Mesendoderm (in vitro differentiated cells): ENCODE measurements around the gene P2RX4.

Source experiments
- DNase-seq: peaks from one replicate; pipeline ENCODE4 v3.0.0; 2013
- H2AK5ac ChIP-seq: 2 replicates; pipeline ENCODE4 v1.6.1; 2013; ENCODE audit warnings: low read length, inconsistent platforms
- H2BK120ac ChIP-seq: 2 replicates; pipeline ENCODE4 v1.6.1; 2013; ENCODE audit warnings: low read depth, mild to moderate bottlenecking, low read length, moderate library complexity, mixed read lengths
- H2BK15ac ChIP-seq: replicated peaks from 2 replicates; pipeline ENCODE4 v1.6.1; 2013; ENCODE audit warnings: low read depth, mild to moderate bottlenecking, moderate library complexity
- H2BK5ac ChIP-seq: 2 replicates; pipeline ENCODE4 v1.6.1; 2013; ENCODE audit warnings: low read length, inconsistent platforms
- H3K18ac ChIP-seq: 2 replicates; pipeline ENCODE4 v1.6.1; 2013; ENCODE audit warnings: mild to moderate bottlenecking, low read length, mixed read lengths
- H3K23ac ChIP-seq: one replicate; pipeline ENCODE4 v1.6.1; 2013; ENCODE audit warnings: low read length
- H3K27ac ChIP-seq: 2 replicates; pipeline ENCODE4 v1.5.1; 2013; ENCODE audit warnings: low read depth, mild to moderate bottlenecking, inconsistent platforms, low read length, moderate library complexity
- H3K27me3 ChIP-seq: 2 replicates; pipeline ENCODE4 v1.6.1; 2013; ENCODE audit warnings: low read length, control low read depth, mild to moderate bottlenecking, inconsistent platforms; ENCODE audit not compliant: insufficient read depth, poor library complexity
- H3K36me3 ChIP-seq: 2 replicates; pipeline ENCODE4 v1.6.1; 2013; ENCODE audit warnings: low read length, inconsistent platforms; ENCODE audit not compliant: control insufficient read depth, insufficient read depth
- H3K4ac ChIP-seq: one replicate; pipeline ENCODE4 v1.6.1; 2013; ENCODE audit warnings: low read depth, mild to moderate bottlenecking, low read length, moderate library complexity
- H3K4me1 ChIP-seq: 2 replicates; pipeline ENCODE4 v1.6.1; 2013; ENCODE audit warnings: low read depth, low read length, inconsistent platforms; ENCODE audit not compliant: control insufficient read depth
- H3K4me2 ChIP-seq: 2 replicates; pipeline ENCODE4 v1.6.1; 2013; ENCODE audit warnings: low read length
- H3K4me3 ChIP-seq: 2 replicates; pipeline ENCODE4 v1.5.1; 2013; ENCODE audit warnings: mild to moderate bottlenecking, low read length
- H3K56ac ChIP-seq: one replicate; pipeline ENCODE4 v1.6.1; 2013; ENCODE audit warnings: low read length
- H3K79me1 ChIP-seq: 2 replicates; pipeline ENCODE4 v1.6.1; 2013; ENCODE audit warnings: low read length, inconsistent platforms
- H3K79me2 ChIP-seq: 2 replicates; pipeline ENCODE4 v1.6.1; 2013; ENCODE audit warnings: mild to moderate bottlenecking, low read length; ENCODE audit not compliant: control insufficient read depth, insufficient read depth
- H3K9ac ChIP-seq: 2 replicates; pipeline ENCODE4 v1.6.1; 2013; ENCODE audit warnings: low read length, inconsistent platforms
- H4K5ac ChIP-seq: one replicate; pipeline ENCODE4 v1.6.1; 2013; ENCODE audit warnings: low read length
- H4K8ac ChIP-seq: one replicate; pipeline ENCODE4 v1.6.1; 2013; ENCODE audit warnings: low read depth, mild to moderate bottlenecking, control low read depth, low read length, moderate library complexity
- WGBS: extraction: QIAGEN DNeasy Blood & Tissue Kit; methylation state at CpG from one replicate; pipeline ENCODE4 v1.1.7; 2013; ENCODE audit warnings: low lambda C conversion rate, missing lambda C conversion rate; ENCODE audit not compliant: insufficient coverage; ENCODE audit errors: extremely low coverage; 5-methylcytosine and 5-hydroxymethylcytosine counted together

Gene P2RX4

DNA sequence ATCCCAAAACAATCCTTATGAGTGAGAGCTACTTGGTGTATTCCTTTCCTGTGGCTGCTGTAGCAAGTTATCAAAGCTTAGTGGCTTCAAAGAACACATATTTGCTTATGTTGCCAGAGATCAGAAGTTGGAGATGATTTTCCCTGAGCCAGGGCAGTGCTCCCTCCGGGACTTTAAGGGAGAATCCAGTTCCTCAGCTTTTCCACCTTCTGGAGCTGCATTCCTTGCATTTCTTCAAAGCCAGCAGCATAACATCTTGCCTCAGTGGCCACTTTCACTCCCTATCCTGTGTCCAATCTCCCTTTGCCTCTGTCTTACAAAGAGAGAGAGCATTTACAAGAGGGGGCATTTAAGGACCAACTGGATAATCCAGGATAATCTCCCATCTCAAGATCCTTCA is 43.6 kb upstream of the P2RX4 start:
- Histone ChIP-seq H2BK5ac (no peak overlapping the region), H3K56ac (no peak overlapping the region), H3K27me3 (no peaks in the 10 kb centered on the region), H3K4me3 (no peak overlapping the region), H3K79me2 (no peaks in the 10 kb centered on the region), H3K4ac (no peak overlapping the region), H3K36me3 (no peaks in the 10 kb centered on the region), H2BK120ac (no peak overlapping the region), H4K8ac (no peak overlapping the region), H4K5ac (no peak overlapping the region), H3K18ac (no peak overlapping the region), H3K27ac (no peak overlapping the region), H2AK5ac (no peak overlapping the region), H2BK15ac (no peak overlapping the region), H3K9ac (no peak overlapping the region), H3K23ac (no peak overlapping the region), H3K79me1 (no peaks in the 10 kb centered on the region), H3K4me1 (no peaks in the 10 kb centered on the region), H3K4me2 (no peak overlapping the region)
- no CpG with 5 or more reads among the region's 1 CpG for WGBS
- DNase-seq = peak; percentile 65

DNA sequence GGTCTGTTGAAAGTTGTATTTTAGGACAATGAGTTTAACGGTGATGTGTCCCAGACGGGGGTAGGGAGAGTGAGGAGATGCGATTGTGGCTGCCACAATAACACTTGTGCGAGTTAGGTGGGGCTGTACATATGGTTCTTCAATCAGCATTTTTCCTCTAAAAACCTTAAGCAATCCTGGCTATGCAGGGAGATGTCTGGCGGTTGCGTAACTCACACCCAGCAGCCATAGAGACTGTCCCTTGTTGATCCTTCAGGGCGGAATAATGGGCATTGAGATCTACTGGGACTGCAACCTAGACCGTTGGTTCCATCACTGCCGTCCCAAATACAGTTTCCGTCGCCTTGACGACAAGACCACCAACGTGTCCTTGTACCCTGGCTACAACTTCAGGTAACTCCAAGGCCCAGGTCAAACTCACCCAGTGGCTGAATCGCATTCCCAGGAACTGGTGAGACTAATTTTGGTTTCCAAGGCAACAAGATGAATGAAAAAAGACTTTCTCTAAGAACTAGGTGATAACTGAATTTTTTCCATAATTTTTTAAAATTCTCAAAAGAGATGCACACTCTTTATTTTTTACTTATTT is 42.6 kb upstream of the P2RX4 start:
- Histone ChIP-seq H3K4me2 (no peak overlapping the region), H3K36me3 (no peaks in the 10 kb centered on the region), H3K4me3 (no peak overlapping the region), H4K5ac (no peak overlapping the region), H2BK120ac (no peak overlapping the region), H2AK5ac (no peak overlapping the region), H3K4me1 (no peaks in the 10 kb centered on the region), H3K27me3 (no peaks in the 10 kb centered on the region), H3K79me1 (no peaks in the 10 kb centered on the region), H2BK5ac (no peak overlapping the region), H3K27ac (no peak overlapping the region), H3K18ac (no peak overlapping the region), H2BK15ac (no peak overlapping the region), H3K79me2 (no peaks in the 10 kb centered on the region), H3K56ac (no peak overlapping the region), H4K8ac (no peak overlapping the region), H3K4ac (no peak overlapping the region), H3K9ac (no peak overlapping the region), H3K23ac (no peak overlapping the region)
- WGBS = no CpG with 5 or more reads among the region's 14 CpGs
- peak; percentile 20 for DNase-seq

DNA sequence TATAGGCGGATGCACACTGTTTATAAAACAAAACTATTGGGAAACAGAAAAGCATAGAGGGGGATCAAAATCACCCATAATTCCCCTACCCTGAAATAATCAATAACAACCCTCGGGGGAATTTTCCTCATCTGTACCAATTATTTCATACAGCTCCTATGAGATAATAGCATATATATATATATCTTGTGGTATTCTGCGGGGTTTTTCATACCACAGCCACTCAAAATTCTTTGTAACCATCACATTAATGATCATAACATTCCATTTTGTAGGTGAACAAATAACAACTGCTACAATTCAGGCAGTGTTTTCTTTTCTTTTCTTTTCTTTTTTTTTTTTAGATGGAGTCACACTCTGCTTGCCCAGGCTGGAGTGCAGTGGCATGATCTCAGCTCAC is 42.0 kb upstream of the P2RX4 start:
- WGBS = no CpG with 5 or more reads among the region's 3 CpGs
- Histone ChIP-seq H3K56ac (no peak overlapping the region), H3K4me3 (no peak overlapping the region), H3K4me1 (no peaks in the 10 kb centered on the region), H3K79me1 (no peaks in the 10 kb centered on the region), H3K23ac (no peak overlapping the region), H2AK5ac (no peak overlapping the region), H2BK120ac (no peak overlapping the region), H3K9ac (no peak overlapping the region), H4K8ac (no peak overlapping the region), H2BK5ac (no peak overlapping the region), H3K18ac (no peak overlapping the region), H2BK15ac (no peak overlapping the region), H3K27ac (no peak overlapping the region), H3K79me2 (no peaks in the 10 kb centered on the region), H3K27me3 (no peaks in the 10 kb centered on the region), H3K4me2 (no peak overlapping the region), H3K36me3 (no peaks in the 10 kb centered on the region), H4K5ac (no peak overlapping the region), H3K4ac (no peak overlapping the region)
- no peak for DNase-seq

DNA sequence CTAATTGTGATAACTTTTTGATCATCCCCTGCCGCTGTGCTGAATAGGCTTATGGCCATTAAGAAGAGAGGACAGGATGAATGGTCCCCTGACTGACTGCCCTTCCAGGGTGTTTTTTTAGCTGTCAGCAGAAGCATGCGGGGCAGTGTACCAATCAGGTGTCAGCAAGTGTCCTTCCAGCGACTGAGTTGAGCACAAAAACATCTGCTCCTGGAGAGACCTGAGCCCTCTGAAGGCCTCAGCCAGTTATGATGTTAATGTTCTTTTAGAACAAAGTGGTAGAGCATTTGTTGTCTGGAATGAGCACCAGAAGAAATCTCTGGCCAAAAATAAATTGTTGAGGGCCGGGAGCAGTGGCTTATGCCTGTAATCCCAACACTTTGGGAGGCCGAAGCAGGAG is 39.8 kb upstream of the P2RX4 start:
- DNase-seq = no peak
- Histone ChIP-seq H3K56ac (no peak overlapping the region), H3K4me2 (no peak overlapping the region), H3K27ac (no peak overlapping the region), H3K9ac (no peak overlapping the region), H2BK15ac (no peak overlapping the region), H3K4ac (no peak overlapping the region), H3K18ac (no peak overlapping the region), H2BK5ac (no peak overlapping the region), H3K36me3 (no peaks in the 10 kb centered on the region), H3K79me2 (no peaks in the 10 kb centered on the region), H2BK120ac (no peak overlapping the region), H2AK5ac (no peak overlapping the region), H4K8ac (no peak overlapping the region), H3K27me3 (no peaks in the 10 kb centered on the region), H3K4me1 (no peaks in the 10 kb centered on the region), H3K23ac (no peak overlapping the region), H3K4me3 (no peak overlapping the region), H3K79me1 (no peaks in the 10 kb centered on the region), H4K5ac (no peak overlapping the region)
- no CpG with 5 or more reads among the region's 5 CpGs for WGBS

DNA sequence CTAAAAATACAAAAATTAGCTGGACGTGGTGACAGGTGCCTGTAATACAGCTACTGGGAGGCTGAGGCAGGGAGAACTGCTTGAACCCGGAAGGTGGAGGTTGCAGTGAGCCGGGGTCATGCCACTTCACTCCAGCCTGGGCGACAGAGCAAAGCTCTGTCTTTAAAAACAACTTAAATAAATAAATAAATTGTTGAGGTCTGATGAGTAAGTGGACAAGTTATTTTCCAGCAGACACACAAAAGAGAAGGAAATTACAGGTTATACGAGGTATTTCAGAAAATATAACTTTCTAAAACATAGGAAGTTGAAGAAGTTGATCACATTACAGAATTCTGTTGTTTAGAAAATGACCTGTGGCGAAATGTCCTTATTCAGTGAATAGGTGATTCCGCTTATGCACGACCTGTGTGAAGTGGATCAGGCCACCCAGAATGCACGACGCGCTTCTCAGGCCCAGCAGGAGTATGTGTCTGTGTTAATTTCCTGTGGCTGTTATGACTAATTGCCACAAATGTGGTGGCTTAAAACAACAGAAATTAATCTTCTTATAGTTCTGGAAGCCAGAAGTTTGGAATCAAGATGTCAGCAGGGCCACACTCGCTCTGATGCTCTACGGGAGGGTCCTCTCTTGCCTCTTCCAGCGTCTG is 39.2 kb upstream of the P2RX4 start:
- no peak overlapping the region for H2BK5ac ChIP-seq

DNA sequence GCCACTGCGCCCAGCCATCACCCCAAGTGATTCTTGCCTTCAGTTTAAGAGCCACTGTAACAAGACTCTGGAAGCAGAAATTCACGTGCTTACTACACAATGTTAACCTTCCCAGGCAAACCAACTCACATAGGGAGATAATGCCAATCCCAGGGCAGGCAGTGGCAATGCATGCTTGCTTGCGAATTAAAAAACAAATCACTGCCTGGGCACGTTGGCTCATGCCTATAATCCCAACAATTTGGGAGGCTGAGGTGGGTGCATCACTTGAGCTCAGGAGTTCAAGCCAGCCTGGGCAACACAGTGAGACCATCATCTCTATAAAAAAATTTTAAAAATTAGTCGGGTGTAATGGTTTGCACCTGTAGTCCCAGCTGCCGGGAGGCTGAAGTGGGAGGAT is 37.8 kb upstream of the P2RX4 start:
- Histone ChIP-seq H3K4me3 (no peak overlapping the region), H3K18ac (no peak overlapping the region), H3K79me1 (no peaks in the 10 kb centered on the region), H3K27ac (no peak overlapping the region), H3K27me3 (no peaks in the 10 kb centered on the region), H3K4ac (no peak overlapping the region), H2BK5ac (no peak overlapping the region), H3K23ac (no peak overlapping the region), H4K8ac (no peak overlapping the region), H3K79me2 (no peaks in the 10 kb centered on the region), H3K36me3 (no peaks in the 10 kb centered on the region), H2BK120ac (no peak overlapping the region), H2AK5ac (no peak overlapping the region), H4K5ac (no peak overlapping the region), H3K56ac (no peak overlapping the region), H3K4me1 (no peaks in the 10 kb centered on the region), H2BK15ac (no peak overlapping the region), H3K4me2 (no peak overlapping the region), H3K9ac (no peak overlapping the region)
- no CpG with 5 or more reads among the region's 6 CpGs for WGBS
- DNase-seq = no peak

More for the DNA sequence above, 39.2 kb upstream of the P2RX4 start:
- WGBS = no CpG with 5 or more reads among the region's 14 CpGs
- Histone ChIP-seq H3K4me1 (no peaks in the 10 kb centered on the region), H4K8ac (no peak overlapping the region), H3K9ac (no peak overlapping the region), H3K4ac (no peak overlapping the region), H3K4me2 (no peak overlapping the region), H2BK15ac (no peak overlapping the region), H3K27me3 (no peaks in the 10 kb centered on the region), H3K56ac (no peak overlapping the region), H4K5ac (no peak overlapping the region), H3K36me3 (no peaks in the 10 kb centered on the region), H3K4me3 (no peak overlapping the region), H3K27ac (no peak overlapping the region), H2BK120ac (no peak overlapping the region), H3K79me1 (no peaks in the 10 kb centered on the region), H2AK5ac (no peak overlapping the region), H3K23ac (no peak overlapping the region), H3K18ac (no peak overlapping the region), H3K79me2 (no peaks in the 10 kb centered on the region)
- DNase-seq = no peak
